HepG2 (cell line): ENCODE data around the gene MRPL43. TPM values are rescaled to one million over a fixed set of nuclear protein-coding genes. Genes with fewer than 3 reads are reported as not detected.

Experiments used
- KDM1A ChIP-seq: IDR thresholded peaks from 2 replicates; pipeline ENCODE4 v1.6.1; 2016; ENCODE audit warnings: missing compliant biosample characterization
- MIXL1 ChIP-seq: IDR thresholded peaks from 2 replicates; pipeline ENCODE4 v1.6.1; 2016
- PAF1 ChIP-seq: IDR thresholded peaks from 2 replicates; pipeline ENCODE4 v1.6.1; 2016; ENCODE audit warnings: missing genetic modification reagents, missing compliant biosample characterization
- TAF1 ChIP-seq: sonication (generic); formaldehyde crosslinking; IDR thresholded peaks from 2 replicates; pipeline ENCODE4 v1.4.0; 2020; ENCODE audit warnings: missing genetic modification reagents
- ZNF503 ChIP-seq: sonication (generic); formaldehyde crosslinking; IDR thresholded peaks from 2 replicates; pipeline ENCODE4 v1.4.0; 2020; ENCODE audit warnings: missing genetic modification reagents
- ZNF589 ChIP-seq: sonication (generic); formaldehyde crosslinking; conservative IDR thresholded peaks from 2 replicates; pipeline ENCODE4 v1.8.0; 2022; ENCODE audit warnings: mild to moderate bottlenecking, moderate library complexity, missing genetic modification reagents
- ZNF678 ChIP-seq: sonication (generic); formaldehyde crosslinking; IDR thresholded peaks from 2 replicates; pipeline ENCODE4 v1.4.0; 2020; ENCODE audit warnings: mild to moderate bottlenecking, missing genetic modification reagents
- ZNF709 ChIP-seq: sonication (generic); formaldehyde crosslinking; IDR thresholded peaks from 2 replicates; pipeline ENCODE4 v1.5.0; 2020; ENCODE audit warnings: mild to moderate bottlenecking, missing genetic modification reagents
- ZNF816 ChIP-seq: sonication (generic); formaldehyde crosslinking; IDR thresholded peaks from 2 replicates; pipeline ENCODE4 v1.8.0; 2022; ENCODE audit warnings: missing genetic modification reagents, mild to moderate bottlenecking, borderline replicate concordance
- ZSCAN31 ChIP-seq: sonication (generic); formaldehyde crosslinking; IDR thresholded peaks from 2 replicates; pipeline ENCODE4 v1.5.0; 2020; ENCODE audit warnings: low read depth, mild to moderate bottlenecking, missing genetic modification reagents
- polyA plus RNA-seq, 8 experiments: library from polyadenylated mRNA; depleted of rRNA in 3 of 8; stranded (reverse) in 7 of 8; unstranded in 1 of 8; fragments of >200 nt; fragmentation: Illumina TruSeq in 4 of 8; extraction: Trizol in 4 of 8; gene quantifications; 2 replicates each; pipeline versions ENCODE4 v1.2.1 to v1.2.3, GENCODE V29; 2011 to 2016; ENCODE audit warnings: low read depth in 4 of 8, missing spikeins in 1 of 8, mixed read lengths in 1 of 8; ENCODE audit not compliant: insufficient read depth in 1 of 8
- total RNA-seq, 5 experiments: library from RNA; depleted of rRNA; stranded (reverse); fragments of >200 nt; fragmentation: Illumina TruSeq; extraction: Trizol; gene quantifications; 2 replicates each; pipeline ENCODE4 v1.2.3, GENCODE V29; 2016; ENCODE audit warnings: low read depth in 1 of 5
- TF ChIP-seq, protein P1 (sequence below): fragments of 450-650 bp; IDR thresholded peaks from 2 replicates; pipeline ENCODE4 v1.6.1; 2016
- TF ChIP-seq, protein P2 (sequence below): sonication (generic); formaldehyde crosslinking; IDR thresholded peaks from 2 replicates; pipeline ENCODE4 v1.4.0; 2020; ENCODE audit warnings: missing genetic modification reagents
- TF ChIP-seq, protein P3 (sequence below): IDR thresholded peaks from 2 replicates; pipeline ENCODE4 v1.6.1; 2018; ENCODE audit warnings: missing genetic modification reagents
- TF ChIP-seq, protein P4 (sequence below): IDR thresholded peaks from 2 replicates; pipeline ENCODE4 v1.6.1; 2016; ENCODE audit warnings: missing compliant biosample characterization, missing genetic modification reagents, borderline replicate concordance
- TF ChIP-seq, protein P5 (sequence below): sonication (generic); formaldehyde crosslinking; IDR thresholded peaks from 2 replicates; pipeline ENCODE4 v1.9.0; 2021; ENCODE audit warnings: mild to moderate bottlenecking, missing genetic modification reagents

MRPL43 gene
- total and polyA plus RNA-seq, 2 of the 13 experiments (the other 11 are each of a cell fraction or from before 2014, with no cell fraction given): 71.0 to 73.7 TPM

GRCh38 chr10:100997360-100998182, 10.3 kb upstream of the MRPL43 start (continued):
- TF ChIP-seq, protein P1, sequence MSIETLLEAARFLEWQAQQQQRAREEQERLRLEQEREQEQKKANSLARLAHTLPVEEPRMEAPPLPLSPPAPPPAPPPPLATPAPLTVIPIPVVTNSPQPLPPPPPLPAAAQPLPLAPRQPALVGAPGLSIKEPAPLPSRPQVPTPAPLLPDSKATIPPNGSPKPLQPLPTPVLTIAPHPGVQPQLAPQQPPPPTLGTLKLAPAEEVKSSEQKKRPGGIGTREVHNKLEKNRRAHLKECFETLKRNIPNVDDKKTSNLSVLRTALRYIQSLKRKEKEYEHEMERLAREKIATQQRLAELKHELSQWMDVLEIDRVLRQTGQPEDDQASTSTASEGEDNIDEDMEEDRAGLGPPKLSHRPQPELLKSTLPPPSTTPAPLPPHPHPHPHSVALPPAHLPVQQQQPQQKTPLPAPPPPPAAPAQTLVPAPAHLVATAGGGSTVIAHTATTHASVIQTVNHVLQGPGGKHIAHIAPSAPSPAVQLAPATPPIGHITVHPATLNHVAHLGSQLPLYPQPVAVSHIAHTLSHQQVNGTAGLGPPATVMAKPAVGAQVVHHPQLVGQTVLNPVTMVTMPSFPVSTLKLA: no peak
- TF ChIP-seq ZNF816 (CRISPR knock-in tag) (0 out of 2 replicates have a peak, but pooled peaks have one; percentile 10), ZSCAN31 (CRISPR knock-in tag) (no peak), MIXL1 (CRISPR knock-in tag) (peak; percentile 21; the same call in 1 of the 2 replicates), PAF1 (CRISPR knock-in tag) (no peak), ZNF589 (no peak), TAF1 (CRISPR knock-in tag) (peak; percentile 52; the same call in 1 of the 2 replicates), ZNF709 (CRISPR knock-in tag) (no peak; the same call in 1 of the 2 replicates), KDM1A (CRISPR knock-in tag) (peak; percentile 23; the same call in 1 of the 2 replicates), ZNF503 (CRISPR knock-in tag) (0 out of 2 replicates have a peak, but pooled peaks have one; percentile 54), ZNF678 (CRISPR knock-in tag) (0 out of 2 replicates have a peak, but pooled peaks have one; percentile 6)
- TF ChIP-seq, protein P2, sequence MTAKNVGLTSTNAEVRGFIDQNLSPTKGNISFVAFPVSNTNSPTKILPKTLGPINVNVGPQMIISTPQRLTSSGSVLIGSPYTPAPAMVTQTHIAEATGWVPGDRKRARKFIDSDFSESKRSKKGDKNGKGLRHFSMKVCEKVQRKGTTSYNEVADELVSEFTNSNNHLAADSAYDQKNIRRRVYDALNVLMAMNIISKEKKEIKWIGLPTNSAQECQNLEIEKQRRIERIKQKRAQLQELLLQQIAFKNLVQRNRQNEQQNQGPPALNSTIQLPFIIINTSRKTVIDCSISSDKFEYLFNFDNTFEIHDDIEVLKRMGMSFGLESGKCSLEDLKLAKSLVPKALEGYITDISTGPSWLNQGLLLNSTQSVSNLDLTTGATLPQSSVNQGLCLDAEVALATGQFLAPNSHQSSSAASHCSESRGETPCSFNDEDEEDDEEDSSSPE (CRISPR knock-in tag): no peak; the same call in none of the 2 replicates
- TF ChIP-seq, protein P3, sequence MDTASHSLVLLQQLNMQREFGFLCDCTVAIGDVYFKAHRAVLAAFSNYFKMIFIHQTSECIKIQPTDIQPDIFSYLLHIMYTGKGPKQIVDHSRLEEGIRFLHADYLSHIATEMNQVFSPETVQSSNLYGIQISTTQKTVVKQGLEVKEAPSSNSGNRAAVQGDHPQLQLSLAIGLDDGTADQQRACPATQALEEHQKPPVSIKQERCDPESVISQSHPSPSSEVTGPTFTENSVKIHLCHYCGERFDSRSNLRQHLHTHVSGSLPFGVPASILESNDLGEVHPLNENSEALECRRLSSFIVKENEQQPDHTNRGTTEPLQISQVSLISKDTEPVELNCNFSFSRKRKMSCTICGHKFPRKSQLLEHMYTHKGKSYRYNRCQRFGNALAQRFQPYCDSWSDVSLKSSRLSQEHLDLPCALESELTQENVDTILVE (CRISPR knock-in tag): 0 out of 2 replicates have a peak, but pooled peaks have one; percentile 52
- TF ChIP-seq, protein P4, sequence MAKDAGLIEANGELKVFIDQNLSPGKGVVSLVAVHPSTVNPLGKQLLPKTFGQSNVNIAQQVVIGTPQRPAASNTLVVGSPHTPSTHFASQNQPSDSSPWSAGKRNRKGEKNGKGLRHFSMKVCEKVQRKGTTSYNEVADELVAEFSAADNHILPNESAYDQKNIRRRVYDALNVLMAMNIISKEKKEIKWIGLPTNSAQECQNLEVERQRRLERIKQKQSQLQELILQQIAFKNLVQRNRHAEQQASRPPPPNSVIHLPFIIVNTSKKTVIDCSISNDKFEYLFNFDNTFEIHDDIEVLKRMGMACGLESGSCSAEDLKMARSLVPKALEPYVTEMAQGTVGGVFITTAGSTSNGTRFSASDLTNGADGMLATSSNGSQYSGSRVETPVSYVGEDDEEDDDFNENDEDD (CRISPR knock-in tag): no peak
- TF ChIP-seq, protein P5, sequence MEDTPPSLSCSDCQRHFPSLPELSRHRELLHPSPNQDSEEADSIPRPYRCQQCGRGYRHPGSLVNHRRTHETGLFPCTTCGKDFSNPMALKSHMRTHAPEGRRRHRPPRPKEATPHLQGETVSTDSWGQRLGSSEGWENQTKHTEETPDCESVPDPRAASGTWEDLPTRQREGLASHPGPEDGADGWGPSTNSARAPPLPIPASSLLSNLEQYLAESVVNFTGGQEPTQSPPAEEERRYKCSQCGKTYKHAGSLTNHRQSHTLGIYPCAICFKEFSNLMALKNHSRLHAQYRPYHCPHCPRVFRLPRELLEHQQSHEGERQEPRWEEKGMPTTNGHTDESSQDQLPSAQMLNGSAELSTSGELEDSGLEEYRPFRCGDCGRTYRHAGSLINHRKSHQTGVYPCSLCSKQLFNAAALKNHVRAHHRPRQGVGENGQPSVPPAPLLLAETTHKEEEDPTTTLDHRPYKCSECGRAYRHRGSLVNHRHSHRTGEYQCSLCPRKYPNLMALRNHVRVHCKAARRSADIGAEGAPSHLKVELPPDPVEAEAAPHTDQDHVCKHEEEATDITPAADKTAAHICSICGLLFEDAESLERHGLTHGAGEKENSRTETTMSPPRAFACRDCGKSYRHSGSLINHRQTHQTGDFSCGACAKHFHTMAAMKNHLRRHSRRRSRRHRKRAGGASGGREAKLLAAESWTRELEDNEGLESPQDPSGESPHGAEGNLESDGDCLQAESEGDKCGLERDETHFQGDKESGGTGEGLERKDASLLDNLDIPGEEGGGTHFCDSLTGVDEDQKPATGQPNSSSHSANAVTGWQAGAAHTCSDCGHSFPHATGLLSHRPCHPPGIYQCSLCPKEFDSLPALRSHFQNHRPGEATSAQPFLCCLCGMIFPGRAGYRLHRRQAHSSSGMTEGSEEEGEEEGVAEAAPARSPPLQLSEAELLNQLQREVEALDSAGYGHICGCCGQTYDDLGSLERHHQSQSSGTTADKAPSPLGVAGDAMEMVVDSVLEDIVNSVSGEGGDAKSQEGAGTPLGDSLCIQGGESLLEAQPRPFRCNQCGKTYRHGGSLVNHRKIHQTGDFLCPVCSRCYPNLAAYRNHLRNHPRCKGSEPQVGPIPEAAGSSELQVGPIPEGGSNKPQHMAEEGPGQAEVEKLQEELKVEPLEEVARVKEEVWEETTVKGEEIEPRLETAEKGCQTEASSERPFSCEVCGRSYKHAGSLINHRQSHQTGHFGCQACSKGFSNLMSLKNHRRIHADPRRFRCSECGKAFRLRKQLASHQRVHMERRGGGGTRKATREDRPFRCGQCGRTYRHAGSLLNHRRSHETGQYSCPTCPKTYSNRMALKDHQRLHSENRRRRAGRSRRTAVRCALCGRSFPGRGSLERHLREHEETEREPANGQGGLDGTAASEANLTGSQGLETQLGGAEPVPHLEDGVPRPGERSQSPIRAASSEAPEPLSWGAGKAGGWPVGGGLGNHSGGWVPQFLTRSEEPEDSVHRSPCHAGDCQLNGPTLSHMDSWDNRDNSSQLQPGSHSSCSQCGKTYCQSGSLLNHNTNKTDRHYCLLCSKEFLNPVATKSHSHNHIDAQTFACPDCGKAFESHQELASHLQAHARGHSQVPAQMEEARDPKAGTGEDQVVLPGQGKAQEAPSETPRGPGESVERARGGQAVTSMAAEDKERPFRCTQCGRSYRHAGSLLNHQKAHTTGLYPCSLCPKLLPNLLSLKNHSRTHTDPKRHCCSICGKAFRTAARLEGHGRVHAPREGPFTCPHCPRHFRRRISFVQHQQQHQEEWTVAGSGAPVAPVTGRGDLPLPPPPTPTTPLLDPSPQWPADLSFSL (CRISPR knock-in tag): no peak
